HCT116 (cell line): ENCODE data around the gene CRTC1. TPM values are rescaled to one million over a fixed set of nuclear protein-coding genes. Genes with fewer than 3 reads are reported as not detected.

Experiments used
- ATAC-seq: fragments of 200-7000 bp; cut with Tn5 transposase; 2 replicates; pipeline ENCODE4 v1.9.1; 2020; ENCODE audit warnings: mild to moderate bottlenecking, moderate library complexity
- BruUV-seq: library from RNA; stranded (reverse); fragments of 400-500 nt; replicated peaks from 2 replicates; lab custom pipeline; 2021; lab: Mats Ljungman, UMichigan
- CTCF ChIA-PET: fragments of 300-600 bp; sonication (Branson Sonifier 250); formaldehyde crosslinking; loops from one replicate; lab custom pipeline; 2021; ENCODE audit warnings: antibody characterized with exemption; lab: Charles Lee
- POLR2A ChIA-PET: fragments of 300-600, 350-600 bp; sonication (Branson Sonifier 250); formaldehyde crosslinking; loops from one replicate; lab custom pipeline; 2021; ENCODE audit warnings: antibody characterized with exemption; lab: Charles Lee
- RAD21 ChIA-PET, 2 experiments: fragments of 300-600 bp; sonication (Branson Sonifier 250); formaldehyde crosslinking; loops; one replicate each; lab custom pipeline; 2023; ENCODE audit warnings: low total read pairs in 2 of 2; ENCODE audit not compliant: uncharacterized antibody in 2 of 2, unreplicated experiment in 2 of 2, low non-redundant PET in 1 of 2; lab: Charles Lee
- DNase-seq: peaks from one replicate; pipeline ENCODE4 v3.0.0-alpha.2; 2010; ENCODE audit warnings: low read depth, low spot score
- H2AFZ ChIP-seq: fragments of 200-600 bp; shearing (Covaris generic), sonication (generic); 2 replicates; pipeline ENCODE4 v1.6.1; 2017; ENCODE audit warnings: low read depth, mixed run types, mixed read lengths, antibody characterized with exemption, low read length; ENCODE audit not compliant: poor library complexity, severe bottlenecking
- H3K27ac ChIP-seq: 2 replicates; pipeline ENCODE4 v1.5.1; 2012; ENCODE audit warnings: low read depth, low read length
- H3K27me3 ChIP-seq: fragments of 200-600 bp; sonication (generic); 2 replicates; pipeline ENCODE4 v1.6.1; 2016; ENCODE audit warnings: mixed run types, low read length, mixed read lengths; ENCODE audit not compliant: insufficient read depth
- H3K36me3 ChIP-seq, 2 experiments: fragments of 200-500 bp in 1 of 2; fragments of 200-600 bp in 1 of 2; sonication (Bioruptor generic) in 1 of 2; sonication (generic) in 1 of 2; 2 replicates each; pipeline versions ENCODE4 v1.5.1 to v1.6.1; 2014 to 2016; ENCODE audit warnings: low read length in 2 of 2, inconsistent platforms in 1 of 2, mixed read lengths in 1 of 2, mixed run types in 1 of 2; ENCODE audit not compliant: insufficient read depth in 2 of 2, control insufficient read depth in 1 of 2
- H3K4me1 ChIP-seq, 2 experiments: fragments of 200-600 bp in 1 of 2; sonication (generic) in 1 of 2; 2 replicates each; pipeline versions ENCODE4 v1.5.1 to v1.6.1; 2012 to 2017; ENCODE audit warnings: low read length in 2 of 2, inconsistent platforms in 1 of 2, mild to moderate bottlenecking in 1 of 2, mixed read lengths in 1 of 2, mixed run types in 1 of 2, moderate library complexity in 1 of 2; ENCODE audit not compliant: insufficient read depth in 2 of 2, control insufficient read depth in 1 of 2
- H3K4me2 ChIP-seq: fragments of 200-600 bp; sonication (generic); 2 replicates; pipeline ENCODE4 v1.6.1; 2017; ENCODE audit warnings: mixed run types, low read length, mixed read lengths
- H3K4me3 ChIP-seq, 2 experiments: fragments of 200-600 bp in 1 of 2; sonication (generic) in 1 of 2; replicated peaks in 1 of 2; 2 replicates each; pipeline ENCODE4 v1.5.1; 2011 to 2016; ENCODE audit warnings: low read length in 2 of 2, control low read depth in 1 of 2, low read depth in 1 of 2, mild to moderate bottlenecking in 1 of 2, mixed read lengths in 1 of 2, mixed run types in 1 of 2
- H3K79me2 ChIP-seq: fragments of 200-600 bp; sonication (generic); 2 replicates; pipeline ENCODE4 v1.6.1; 2017; ENCODE audit warnings: mild to moderate bottlenecking, mixed run types, low read length, moderate library complexity, mixed read lengths; ENCODE audit not compliant: insufficient read depth
- H3K9ac ChIP-seq: fragments of 200-600 bp; sonication (generic); 2 replicates; pipeline ENCODE4 v1.6.1; 2016; ENCODE audit warnings: low read length, mixed read lengths
- H3K9me2 ChIP-seq: fragments of 200-600 bp; sonication (generic), shearing (Covaris generic); 2 replicates; pipeline ENCODE4 v1.6.1; 2017; ENCODE audit warnings: mixed run types, mild to moderate bottlenecking, moderate library complexity; ENCODE audit not compliant: insufficient read depth
- H3K9me3 ChIP-seq, 2 experiments: fragments of 200-500 bp in 1 of 2; fragments of 200-600 bp in 1 of 2; sonication (Bioruptor generic) in 1 of 2; sonication (generic) in 1 of 2; 2 replicates each; pipeline ENCODE4 v1.6.1; 2014 to 2017; ENCODE audit warnings: low read length in 2 of 2, mixed read lengths in 2 of 2, inconsistent platforms in 1 of 2, low read depth in 1 of 2, mild to moderate bottlenecking in 1 of 2, mixed run types in 1 of 2, moderate library complexity in 1 of 2; ENCODE audit not compliant: control insufficient read depth in 1 of 2, insufficient read depth in 1 of 2
- H4K20me1 ChIP-seq: fragments of 200-600 bp; sonication (generic), shearing (Covaris generic); 2 replicates; pipeline ENCODE4 v1.6.1; 2017; ENCODE audit warnings: mixed run types, mild to moderate bottlenecking, moderate library complexity; ENCODE audit not compliant: insufficient read depth
- ATF3 ChIP-seq: IDR thresholded peaks from 2 replicates; pipeline ENCODE4 v1.6.1; 2012
- CBX3 ChIP-seq: IDR thresholded peaks from 2 replicates; pipeline ENCODE4 v1.6.1; 2012; ENCODE audit warnings: low read depth
- CEBPB ChIP-seq: IDR thresholded peaks from 2 replicates; pipeline ENCODE4 v1.6.1; 2012; ENCODE audit warnings: low read depth
- ELF1 ChIP-seq: IDR thresholded peaks from 2 replicates; pipeline ENCODE4 v1.6.1; 2012; ENCODE audit warnings: low read depth, borderline replicate concordance
- EZH2 ChIP-seq: fragments of 200-600 bp; sonication (generic); IDR thresholded peaks from 2 replicates; pipeline ENCODE4 v1.6.1; 2017; ENCODE audit warnings: antibody characterized with exemption, mixed run types
- FOSL1 ChIP-seq: IDR thresholded peaks from 2 replicates; pipeline ENCODE4 v1.6.1; 2012; ENCODE audit warnings: low read depth
- JUND ChIP-seq: IDR thresholded peaks from 2 replicates; pipeline ENCODE4 v1.6.1; 2012
- MAX ChIP-seq: IDR thresholded peaks from 2 replicates; pipeline ENCODE4 v1.6.1; 2012
- POLR2AphosphoS5 ChIP-seq: IDR thresholded peaks from 2 replicates; pipeline ENCODE4 v1.6.1; 2011; ENCODE audit warnings: mild to moderate bottlenecking, low read depth, low read length, moderate library complexity
- RAD21 ChIP-seq: IDR thresholded peaks from 2 replicates; pipeline ENCODE4 v1.6.1; 2012; ENCODE audit warnings: low read depth, mild to moderate bottlenecking
- SIN3A ChIP-seq: IDR thresholded peaks from 2 replicates; pipeline ENCODE4 v1.6.1; 2012; ENCODE audit warnings: low read depth
- YY1 ChIP-seq: IDR thresholded peaks from 2 replicates; pipeline ENCODE4 v1.6.1; 2011; ENCODE audit warnings: low read length, low read depth, moderate library complexity, mild to moderate bottlenecking; ENCODE audit not compliant: insufficient replicate concordance; ENCODE audit errors: extremely low read depth
- ZFX ChIP-seq: fragments of 450-650 bp; IDR thresholded peaks from 2 replicates; pipeline ENCODE4 v1.6.1; 2017
- ZNF274 ChIP-seq: fragments of 200-500 bp; sonication (Bioruptor generic); IDR thresholded peaks from 2 replicates; pipeline ENCODE4 v1.6.1; 2014; ENCODE audit warnings: mild to moderate bottlenecking, low read depth, low read length, inconsistent platforms
- intact Hi-C: fragments of 100-400 bp; cut with micrococcal nuclease; formaldehyde crosslinking; loops from 2 replicates; pipeline ENCODE4 v1.10.0; 2022
- total RNA-seq: library from RNA; stranded (reverse); gene quantifications from one replicate; pipeline ENCODE4 v1.2.1, GENCODE V29; 2021; ENCODE audit not compliant: unreplicated experiment
- TF ChIP-seq, protein P1 (sequence below): IDR thresholded peaks from 2 replicates; pipeline ENCODE4 v1.6.1; 2012; ENCODE audit warnings: low read depth

The CRTC1 gene
- total RNA-seq, 1 experiment from 2014 or later, result 14.9 TPM

DNA sequence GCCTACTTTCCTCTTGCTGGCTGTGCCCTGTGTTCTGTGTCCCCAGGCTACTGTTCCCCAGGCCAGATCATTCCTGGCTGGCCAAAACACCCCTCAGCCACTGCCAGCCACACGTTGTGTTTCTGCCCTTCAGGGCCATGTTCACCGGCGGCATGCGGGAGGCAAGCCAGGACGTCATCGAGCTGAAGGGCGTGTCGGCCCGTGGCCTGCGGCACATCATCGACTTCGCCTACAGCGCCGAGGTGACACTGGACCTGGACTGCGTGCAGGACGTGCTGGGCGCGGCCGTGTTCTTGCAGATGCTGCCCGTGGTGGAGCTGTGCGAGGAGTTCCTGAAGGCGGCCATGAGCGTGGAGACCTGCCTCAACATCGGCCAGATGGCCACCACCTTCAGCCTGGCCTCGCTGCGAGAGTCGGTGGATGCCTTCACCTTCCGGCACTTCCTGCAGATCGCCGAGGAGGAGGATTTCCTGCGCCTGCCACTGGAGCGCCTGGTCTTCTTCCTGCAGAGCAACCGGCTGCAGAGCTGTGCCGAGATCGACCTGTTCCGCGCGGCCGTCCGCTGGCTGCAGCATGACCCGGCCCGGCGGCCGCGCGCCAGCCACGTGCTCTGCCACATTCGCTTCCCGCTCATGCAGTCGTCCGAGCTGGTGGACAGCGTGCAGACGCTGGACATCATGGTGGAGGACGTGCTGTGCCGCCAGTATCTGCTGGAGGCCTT lies 15.8 kb upstream of the CRTC1 start:
- intact Hi-C loops, result no loop called here
- RAD21 ChIA-PET, result no interaction called here
- Histone ChIP-seq H3K4me3 (no peak overlapping the region), H3K27ac (no peak overlapping the region), H3K4me1 (peaks cover 4 to 7% of the 10 kb centered on the region in 2 experiments; a peak in 3 of 4 replicates), H2AFZ (no peak overlapping the region), H3K9me2 (no peaks in the 10 kb centered on the region)
- no peak for TF ChIP-seq RAD21
- TF ChIP-seq JUND, result no peak
- TF ChIP-seq ATF3, result no peak
- no peak for TF ChIP-seq CEBPB
- TF ChIP-seq ELF1, result no peak
- TF ChIP-seq, all 23 proteins: peak for 0
- no peaks in the 10 kb centered on the region for H4K20me1 ChIP-seq
- no peaks in the 10 kb centered on the region; a peak in 1 of 4 replicates for H3K36me3 ChIP-seq
- H3K4me2 ChIP-seq, result no peak overlapping the region
- DNase-seq (no peak), ATAC-seq (no peak)
- POLR2A ChIA-PET, result no interaction called here
- H3K27me3 ChIP-seq, result no peaks in the 10 kb centered on the region
- no TSS peak for BruUV-seq
- H3K9ac ChIP-seq, result no peak overlapping the region
- CTCF ChIA-PET, result no interaction called here
- H3K79me2 ChIP-seq, result no peaks in the 10 kb centered on the region
- H3K9me3 ChIP-seq, result no peaks in the 10 kb centered on the region

GRCh38 chr19:18668252-18668631 lies 15.2 kb upstream of the CRTC1 start:
- Histone ChIP-seq H3K4me3 (no peak overlapping the region), H3K9me3 (no peaks in the 10 kb centered on the region), H4K20me1 (no peaks in the 10 kb centered on the region), H3K9ac (no peak overlapping the region), H3K79me2 (no peaks in the 10 kb centered on the region), H3K36me3 (no peaks in the 10 kb centered on the region; a peak in 1 of 4 replicates), H3K4me2 (no peak overlapping the region), H3K27me3 (no peaks in the 10 kb centered on the region), H2AFZ (no peak overlapping the region), H3K4me1 (peaks cover 0 to 3% of the 10 kb centered on the region in 2 experiments; a peak in 2 of 4 replicates), H3K27ac (no peak overlapping the region), H3K9me2 (no peaks in the 10 kb centered on the region)
- intact Hi-C loops, result no loop called here
- ChIA-PET POLR2A (no interaction called here), RAD21 (no interaction called here), CTCF (no interaction called here)
- DNase-seq, result no peak
- no peak for ATAC-seq
- BruUV-seq, result no TSS peak
- no peak for TF ChIP-seq RAD21
- TF ChIP-seq EZH2, result no peak
- TF ChIP-seq POLR2AphosphoS5, result no peak
- TF ChIP-seq CBX3, result no peak
- TF ChIP-seq ZFX, result no peak
- TF ChIP-seq MAX, result no peak
- TF ChIP-seq YY1, result no peak
- no peak for TF ChIP-seq FOSL1
- TF ChIP-seq SIN3A, result no peak
- TF ChIP-seq ZNF274, result no peak
- TF ChIP-seq, protein P1, sequence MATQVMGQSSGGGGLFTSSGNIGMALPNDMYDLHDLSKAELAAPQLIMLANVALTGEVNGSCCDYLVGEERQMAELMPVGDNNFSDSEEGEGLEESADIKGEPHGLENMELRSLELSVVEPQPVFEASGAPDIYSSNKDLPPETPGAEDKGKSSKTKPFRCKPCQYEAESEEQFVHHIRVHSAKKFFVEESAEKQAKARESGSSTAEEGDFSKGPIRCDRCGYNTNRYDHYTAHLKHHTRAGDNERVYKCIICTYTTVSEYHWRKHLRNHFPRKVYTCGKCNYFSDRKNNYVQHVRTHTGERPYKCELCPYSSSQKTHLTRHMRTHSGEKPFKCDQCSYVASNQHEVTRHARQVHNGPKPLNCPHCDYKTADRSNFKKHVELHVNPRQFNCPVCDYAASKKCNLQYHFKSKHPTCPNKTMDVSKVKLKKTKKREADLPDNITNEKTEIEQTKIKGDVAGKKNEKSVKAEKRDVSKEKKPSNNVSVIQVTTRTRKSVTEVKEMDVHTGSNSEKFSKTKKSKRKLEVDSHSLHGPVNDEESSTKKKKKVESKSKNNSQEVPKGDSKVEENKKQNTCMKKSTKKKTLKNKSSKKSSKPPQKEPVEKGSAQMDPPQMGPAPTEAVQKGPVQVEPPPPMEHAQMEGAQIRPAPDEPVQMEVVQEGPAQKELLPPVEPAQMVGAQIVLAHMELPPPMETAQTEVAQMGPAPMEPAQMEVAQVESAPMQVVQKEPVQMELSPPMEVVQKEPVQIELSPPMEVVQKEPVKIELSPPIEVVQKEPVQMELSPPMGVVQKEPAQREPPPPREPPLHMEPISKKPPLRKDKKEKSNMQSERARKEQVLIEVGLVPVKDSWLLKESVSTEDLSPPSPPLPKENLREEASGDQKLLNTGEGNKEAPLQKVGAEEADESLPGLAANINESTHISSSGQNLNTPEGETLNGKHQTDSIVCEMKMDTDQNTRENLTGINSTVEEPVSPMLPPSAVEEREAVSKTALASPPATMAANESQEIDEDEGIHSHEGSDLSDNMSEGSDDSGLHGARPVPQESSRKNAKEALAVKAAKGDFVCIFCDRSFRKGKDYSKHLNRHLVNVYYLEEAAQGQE, result no peak
